ENCODE measurements around the gene DNM1. TPM values are rescaled to one million over a fixed set of nuclear protein-coding genes. Genes with fewer than 3 reads are reported as not detected.

Gene DNM1
- total and polyA plus RNA-seq, 2 of the 8 experiments (the other 6 are each of a cell fraction or from before 2014, with no cell fraction given): 34.3 to 62.7 TPM

DNA sequence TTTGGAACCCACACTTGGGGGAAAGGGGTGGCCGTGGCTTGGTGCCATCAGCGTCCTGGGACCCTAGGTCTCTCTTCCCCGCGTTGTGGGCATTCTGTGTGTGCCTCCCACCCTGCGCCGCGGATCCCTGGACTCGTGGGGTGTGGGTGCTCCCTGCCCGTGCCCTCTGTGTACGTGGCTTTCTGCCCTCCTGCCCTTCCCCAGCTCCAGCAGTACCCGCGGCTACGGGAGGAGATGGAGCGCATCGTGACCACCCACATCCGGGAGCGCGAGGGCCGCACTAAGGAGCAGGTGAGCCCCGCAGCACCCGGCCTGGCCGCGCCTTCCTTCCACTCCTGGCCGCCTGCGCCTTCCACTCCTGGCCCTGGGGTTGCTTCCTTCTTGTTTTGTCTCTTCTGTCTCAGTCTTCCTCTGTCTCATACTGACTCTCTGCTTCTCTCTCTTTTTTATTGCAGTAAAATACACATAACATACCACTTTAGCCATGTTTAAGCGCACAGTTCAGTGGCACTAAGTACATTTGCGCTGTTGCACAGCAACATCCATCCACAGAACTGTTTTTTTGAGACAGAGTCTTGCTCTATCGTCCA, 30.7 kb downstream of the DNM1 start (continued):
- TF ChIP-seq RNF2 (IDR thresholded peaks at IDR 0.05; ENCODE audit: borderline replicate concordance, low read depth, low read length, missing control alignments, poor library complexity, severe bottlenecking): no peak
- TF ChIP-seq TEAD4 (IDR thresholded peaks at IDR 0.05; ENCODE audit: low read depth, low read length): no peak
- TF ChIP-seq SP2 (IDR thresholded peaks at IDR 0.05; ENCODE audit: low read length): no peak
- TF ChIP-seq, protein P1, sequence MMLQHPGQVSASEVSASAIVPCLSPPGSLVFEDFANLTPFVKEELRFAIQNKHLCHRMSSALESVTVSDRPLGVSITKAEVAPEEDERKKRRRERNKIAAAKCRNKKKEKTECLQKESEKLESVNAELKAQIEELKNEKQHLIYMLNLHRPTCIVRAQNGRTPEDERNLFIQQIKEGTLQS (IDR thresholded peaks at IDR 0.05; ENCODE audit: insufficient read depth, low read depth, low read length): no peak
- no peak for TF ChIP-seq EGR1 (IDR thresholded peaks at IDR 0.05; ENCODE audit: borderline replicate concordance, low read depth, low read length)
- TF ChIP-seq RBBP5 (IDR thresholded peaks at IDR 0.05; ENCODE audit: borderline replicate concordance, low read depth, low read length): no peak
- TF ChIP-seq SRF (IDR thresholded peaks at IDR 0.05; ENCODE audit: low read depth, low read length): no peak
- TF ChIP-seq GTF2F1 (IDR thresholded peaks at IDR 0.05; ENCODE audit: borderline replicate concordance, low read depth, low read length): no peak
